Choroid plexus epithelial cell (primary cell): ENCODE data around the gene ZFAND2B.

Experiments
- DNase-seq: peaks from one replicate; pipeline ENCODE4 v3.0.0-alpha.2; 2010; ENCODE audit warnings: low read depth
- H3K4me3 ChIP-seq: 2 replicates; pipeline ENCODE4 v1.5.1; 2011; ENCODE audit warnings: low read depth, mild to moderate bottlenecking, control low read depth, low read length, moderate library complexity
- CTCF ChIP-seq: conservative IDR thresholded peaks from 2 replicates; pipeline ENCODE4 v1.5.1; 2011; ENCODE audit warnings: low read depth, mild to moderate bottlenecking, control low read depth, inconsistent platforms, low read length, moderate library complexity

The ZFAND2B gene

GRCh38 chr2:219228041-219228910 is 21.7 kb downstream of the ZFAND2B start:
- TF ChIP-seq CTCF, result no peak
- H3K4me3 ChIP-seq, result peak overlapping the region; percentile 86
- DNase-seq, result no peak

- no peak for DNase-seq
- TF ChIP-seq CTCF, result no peak
- H3K4me3 ChIP-seq, result peak overlapping the region; percentile 86
These were observed 22.3 kb downstream of the ZFAND2B start for GRCh38 chr2:219228911-219229304.

DNA sequence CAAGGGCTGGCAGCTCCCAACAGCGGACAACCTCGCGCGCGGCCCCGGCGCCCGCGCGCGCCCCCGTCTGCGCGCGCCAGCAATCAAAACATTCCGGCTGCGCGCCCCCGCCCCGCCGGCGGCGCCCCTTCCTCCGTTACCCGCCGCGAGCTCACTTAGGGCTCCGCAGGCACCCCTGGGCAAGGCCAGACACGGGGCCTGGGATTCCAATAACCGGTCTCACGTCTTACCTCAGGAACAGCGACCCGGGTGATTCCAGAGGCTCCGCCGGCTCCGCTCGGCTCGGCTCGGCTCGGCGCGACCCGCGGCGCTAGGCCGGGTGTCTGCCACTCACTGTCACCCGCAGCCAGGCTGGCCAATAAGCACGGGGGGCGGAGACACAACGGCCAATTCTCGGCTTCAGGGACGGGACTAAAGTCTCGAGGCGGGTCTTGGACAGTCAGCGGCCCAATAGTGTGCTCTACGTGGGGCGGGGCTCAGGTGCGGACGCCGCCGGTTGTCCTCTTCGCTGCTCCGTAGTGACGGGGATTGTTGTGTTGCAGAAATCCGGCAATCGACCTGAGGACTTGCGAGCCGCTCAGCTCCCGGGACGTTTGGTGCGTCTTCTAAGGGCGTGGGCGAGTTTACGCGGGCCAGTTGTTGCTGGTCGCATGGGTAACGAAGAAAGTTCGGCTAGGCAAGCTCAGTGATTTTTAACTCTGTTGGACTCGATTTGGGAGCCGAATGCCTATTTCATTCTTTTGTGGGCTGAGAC is 22.9 kb downstream of the ZFAND2B start, which contains the start of the genes ANKZF1 and ATG9A:
Gene ANKZF1, plus strand, starts transcription at position 502 of the 754 bp plus-strand sequence. CDS start 452 bp downstream, outside the sequence.
Gene ATG9A, minus strand, starts transcription at position 332 of the 754 bp plus-strand sequence. CDS start 1,612 bp downstream, outside the sequence.
- TF ChIP-seq CTCF, result no peak
- H3K4me3 ChIP-seq, result peak within 1 kb of the TSS; percentile 86
- DNase-seq, result peak; percentile 99

DNA sequence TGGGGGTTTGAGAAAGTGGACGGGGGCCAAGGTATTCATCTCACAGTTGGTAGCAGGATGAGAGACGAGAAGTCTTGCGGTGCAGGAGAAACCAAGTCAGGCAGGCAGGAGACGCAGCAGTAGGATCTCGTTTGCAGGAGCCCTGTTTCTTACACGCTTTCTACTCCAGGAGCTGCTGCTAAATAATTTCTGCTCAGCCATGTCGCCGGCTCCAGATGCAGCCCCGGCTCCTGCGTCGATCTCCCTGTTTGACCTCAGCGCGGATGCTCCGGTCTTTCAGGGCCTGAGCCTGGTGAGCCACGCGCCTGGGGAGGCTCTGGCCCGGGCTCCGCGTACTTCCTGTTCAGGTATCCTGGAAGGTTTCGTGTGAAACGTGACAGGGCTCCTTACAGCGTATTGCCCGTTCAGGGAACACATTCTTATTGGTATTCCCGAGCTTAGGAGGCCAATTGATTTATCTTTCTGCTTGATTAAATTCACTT is 23.5 kb downstream of the ZFAND2B start:
- H3K4me3 ChIP-seq, result peak overlapping the region; percentile 86
- DNase-seq, result peak; percentile 53
- TF ChIP-seq CTCF, result no peak

- no peak for TF ChIP-seq CTCF
- no peak for DNase-seq
- no peak overlapping the region for H3K4me3 ChIP-seq
These were observed 27.7 kb downstream of the ZFAND2B start for GRCh38 chr2:219234331-219234730.

DNA sequence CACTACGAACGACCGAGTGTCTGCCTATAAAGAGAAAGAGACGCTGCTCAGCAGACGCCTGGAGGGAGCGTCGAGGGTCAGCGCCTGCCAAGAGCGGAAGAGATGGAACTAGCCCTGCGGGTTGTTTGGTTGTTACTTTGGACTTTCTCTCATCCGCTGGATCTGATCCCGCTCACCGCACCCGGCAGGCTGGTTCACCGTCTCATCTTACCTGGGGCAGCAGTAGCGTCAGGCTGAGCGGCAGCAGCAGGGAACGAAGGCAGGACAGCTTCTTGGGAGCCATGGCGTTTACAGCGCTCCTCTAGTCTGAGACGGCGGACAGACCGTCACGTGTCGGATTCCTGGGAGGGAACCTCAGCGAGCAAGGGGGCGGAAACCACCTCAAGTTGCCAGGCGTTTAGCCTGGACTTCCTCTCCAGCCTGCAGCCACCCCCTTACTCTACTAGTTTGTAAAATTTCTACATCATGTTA is 36.7 kb downstream of the ZFAND2B start:
- DNase-seq, result peak; percentile 50
- H3K4me3 ChIP-seq, result peak overlapping the region; percentile 51
- no peak for TF ChIP-seq CTCF
